CD4-positive, alpha-beta T cell treated with Interleukin-10 for 1 hour (primary cell): ENCODE data around the gene CNTN1.

Source experiments
- DNase-seq: peaks from one replicate; pipeline ENCODE4 v3.0.0-alpha.2; 2020

CNTN1 gene

DNA sequence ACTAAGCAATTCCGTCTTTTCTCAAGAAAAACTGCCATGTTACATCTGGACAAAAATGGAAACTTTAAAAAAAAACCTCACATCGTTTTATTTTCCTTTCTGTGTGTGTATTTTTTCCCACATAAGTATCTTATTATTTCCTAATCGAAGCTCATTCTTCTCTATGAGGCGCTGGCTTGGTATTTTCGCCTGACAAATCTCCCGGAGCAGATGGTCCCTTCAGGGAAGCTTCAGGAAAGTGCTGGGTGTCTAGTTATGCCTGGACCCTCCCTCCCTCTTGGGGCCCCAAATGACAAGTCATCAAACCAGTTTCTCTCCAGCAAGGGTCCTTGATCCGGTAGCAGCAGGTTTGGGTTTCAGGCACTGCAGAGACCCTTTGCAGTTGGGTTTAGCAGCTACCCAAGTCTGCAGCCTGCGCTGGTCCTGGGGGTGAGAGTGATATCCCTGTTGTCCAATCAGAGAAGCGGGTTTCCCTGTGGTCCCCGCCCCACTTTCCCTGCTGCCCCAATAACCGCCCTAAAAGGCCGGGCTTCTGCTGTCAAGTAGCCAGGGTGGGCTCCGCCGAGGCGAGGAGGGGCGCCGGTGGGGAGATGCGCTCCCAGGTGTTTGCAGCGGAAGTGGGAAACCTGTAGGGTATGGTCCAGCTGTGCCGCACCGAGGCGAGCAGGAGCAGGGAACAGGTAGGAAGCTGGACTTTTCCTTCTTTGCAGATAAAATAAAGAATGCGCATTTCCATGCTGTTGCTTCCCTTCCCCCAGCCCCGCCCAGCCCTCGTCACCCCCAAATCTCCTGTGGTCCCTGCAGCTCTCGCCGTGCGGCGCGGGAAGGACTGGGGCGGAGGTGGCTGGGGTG is at the start of gene CNTN1:
CNTN1 (plus strand) TSS at position 527 of the 852 bp plus-strand sequence.
- no peak for DNase-seq

DNA sequence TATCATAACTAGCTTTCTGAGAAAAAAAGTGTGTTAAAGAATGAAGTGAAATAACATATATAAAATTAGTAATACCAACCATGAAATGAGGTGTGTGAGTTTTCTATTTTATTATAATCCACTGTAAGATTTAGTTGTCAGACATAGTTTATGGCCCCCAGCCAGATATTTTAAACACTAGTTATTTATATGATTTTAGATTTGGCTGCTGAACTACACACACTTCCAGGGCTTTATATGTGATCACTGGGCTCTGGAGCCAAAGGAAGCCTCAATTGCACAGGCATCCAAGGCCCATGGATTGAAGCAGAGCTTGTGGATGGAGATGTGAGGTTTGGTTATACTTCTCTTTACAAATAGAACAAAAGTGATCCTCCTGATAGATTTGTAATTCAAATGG is 48.7 kb upstream of the CNTN1 start:
- no peak for DNase-seq

DNA sequence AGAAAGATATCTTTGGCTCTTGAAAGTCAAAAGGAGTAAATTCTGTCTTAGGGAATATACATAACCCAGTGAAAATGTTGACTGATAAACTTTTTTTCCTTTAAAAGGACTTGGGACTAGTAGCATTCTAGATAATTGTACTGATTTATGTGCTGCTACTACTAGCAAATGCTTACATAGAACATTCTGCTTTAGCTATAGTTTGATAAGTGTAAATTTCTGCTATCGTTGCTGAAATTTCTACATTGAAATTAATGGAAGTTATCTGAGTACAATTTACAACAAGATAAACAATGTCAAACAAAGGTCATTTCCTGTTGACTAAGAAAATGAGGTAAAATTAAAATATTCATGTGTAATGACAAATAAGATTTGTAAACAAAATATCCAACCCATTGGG is 48.3 kb upstream of the CNTN1 start:
- DNase-seq = no peak

DNA sequence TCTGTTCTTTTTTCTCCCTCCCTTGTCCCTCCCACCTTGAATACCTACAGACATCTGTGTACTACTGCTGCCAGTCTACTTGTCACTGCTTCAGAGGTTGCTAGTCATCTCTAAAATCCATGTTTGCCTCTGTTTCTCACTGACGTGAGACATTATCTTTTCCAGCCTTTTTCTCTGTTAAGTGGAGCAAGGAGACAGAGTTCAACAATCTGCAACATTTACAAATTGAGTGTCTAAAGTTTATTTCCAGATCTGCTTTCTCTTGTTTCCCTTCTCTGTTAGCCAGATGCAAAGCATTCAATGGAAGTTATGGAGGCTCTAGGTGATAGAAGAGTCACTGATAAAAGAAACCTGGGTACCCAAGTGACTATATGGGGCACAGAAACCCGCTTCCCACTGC is 47.5 kb upstream of the CNTN1 start:
- DNase-seq = no peak

DNA sequence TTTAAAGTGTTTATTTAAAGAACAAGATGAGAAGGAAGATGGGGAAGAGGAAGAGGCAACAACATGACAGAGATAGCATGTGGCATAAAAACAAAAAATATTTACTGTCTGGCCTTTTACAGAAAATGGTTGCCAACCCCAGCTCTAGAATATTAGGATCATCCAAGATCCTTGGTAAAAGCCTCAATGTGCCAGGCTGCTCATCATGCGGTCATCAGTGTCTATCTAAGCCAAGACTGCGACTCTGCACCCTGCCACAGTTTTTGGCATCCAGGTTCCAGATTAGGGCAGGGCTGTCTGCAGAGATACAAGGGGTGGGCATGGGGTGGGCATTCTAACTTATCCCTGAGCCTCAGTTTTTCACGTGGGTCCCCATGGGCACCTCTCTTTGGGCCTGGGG is 46.9 kb upstream of the CNTN1 start:
- DNase-seq = no peak

DNA sequence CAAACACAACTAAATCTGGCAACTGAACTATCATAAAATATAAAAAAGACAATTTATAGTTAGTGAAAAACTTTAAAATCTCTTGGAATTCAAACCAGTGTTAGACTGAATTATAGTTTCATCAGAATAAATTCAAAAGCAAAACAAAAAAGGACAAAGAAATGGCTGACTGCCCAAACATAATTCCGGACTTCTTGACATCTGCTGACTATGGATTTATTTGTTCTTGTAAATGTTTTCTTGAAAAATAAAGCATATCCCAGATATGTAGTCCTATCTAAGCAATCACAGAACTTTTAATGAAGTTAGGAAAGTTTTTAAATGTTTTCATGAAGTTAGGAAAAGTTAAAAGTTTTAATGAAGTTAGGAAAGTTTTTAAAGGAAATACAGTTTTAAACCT is 45.8 kb upstream of the CNTN1 start:
- no peak for DNase-seq

DNA sequence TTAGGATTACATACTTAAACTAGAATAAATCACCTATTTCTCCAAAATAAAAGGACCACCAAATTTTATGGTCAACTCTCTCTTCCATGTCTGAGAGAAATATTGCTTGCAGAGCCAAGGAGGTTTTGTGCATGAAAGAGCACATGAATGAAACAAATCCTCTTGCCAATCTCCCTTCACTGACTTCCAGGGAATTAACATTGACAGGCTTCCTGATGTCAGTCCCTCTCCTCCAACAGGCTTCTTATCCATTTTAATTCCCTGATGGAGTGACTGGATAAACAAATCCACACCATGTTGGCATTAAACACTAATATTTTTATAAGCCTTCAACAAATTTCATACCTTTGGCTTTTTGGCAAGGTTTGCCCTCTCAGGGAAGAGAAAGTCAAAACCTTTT is 45.3 kb upstream of the CNTN1 start:
- no peak for DNase-seq

DNA sequence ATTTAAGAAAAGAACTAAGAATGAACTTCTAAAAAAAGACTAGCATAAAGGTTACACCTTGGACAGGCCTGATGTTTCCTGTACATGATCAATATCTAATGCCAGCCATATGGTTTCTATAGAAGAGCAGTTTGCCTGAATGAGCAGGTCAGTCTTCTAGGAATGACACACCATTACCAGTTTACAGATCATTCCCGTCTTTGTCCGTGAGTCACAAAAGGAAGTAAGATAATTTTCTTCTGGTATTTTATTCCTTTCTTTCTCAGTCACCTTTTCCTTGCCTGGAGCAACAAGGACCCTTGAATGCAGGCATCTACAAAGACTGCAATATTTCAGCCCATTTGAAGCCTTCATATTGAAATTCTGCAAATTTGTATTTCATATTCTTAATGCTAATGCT is 44.6 kb upstream of the CNTN1 start:
- no peak for DNase-seq

DNA sequence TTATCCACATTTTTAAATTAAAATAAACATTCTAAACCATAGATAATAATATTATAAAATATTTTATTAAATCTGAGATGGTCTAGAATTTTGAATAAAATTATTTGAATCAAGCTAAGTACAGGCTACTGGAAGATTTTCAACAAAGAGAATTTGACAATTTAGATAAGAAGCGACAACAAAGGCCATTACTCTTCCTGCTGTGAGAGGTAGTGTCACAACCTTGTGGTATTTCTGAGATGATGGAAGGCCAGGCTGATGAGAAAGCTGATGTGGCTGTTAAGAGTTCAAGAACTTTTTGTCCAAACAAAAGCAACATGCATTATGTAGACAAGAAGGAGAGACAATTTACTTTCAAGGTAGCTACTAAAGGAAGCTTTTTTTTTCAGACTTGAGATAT is 43.7 kb upstream of the CNTN1 start:
- no peak for DNase-seq

DNA sequence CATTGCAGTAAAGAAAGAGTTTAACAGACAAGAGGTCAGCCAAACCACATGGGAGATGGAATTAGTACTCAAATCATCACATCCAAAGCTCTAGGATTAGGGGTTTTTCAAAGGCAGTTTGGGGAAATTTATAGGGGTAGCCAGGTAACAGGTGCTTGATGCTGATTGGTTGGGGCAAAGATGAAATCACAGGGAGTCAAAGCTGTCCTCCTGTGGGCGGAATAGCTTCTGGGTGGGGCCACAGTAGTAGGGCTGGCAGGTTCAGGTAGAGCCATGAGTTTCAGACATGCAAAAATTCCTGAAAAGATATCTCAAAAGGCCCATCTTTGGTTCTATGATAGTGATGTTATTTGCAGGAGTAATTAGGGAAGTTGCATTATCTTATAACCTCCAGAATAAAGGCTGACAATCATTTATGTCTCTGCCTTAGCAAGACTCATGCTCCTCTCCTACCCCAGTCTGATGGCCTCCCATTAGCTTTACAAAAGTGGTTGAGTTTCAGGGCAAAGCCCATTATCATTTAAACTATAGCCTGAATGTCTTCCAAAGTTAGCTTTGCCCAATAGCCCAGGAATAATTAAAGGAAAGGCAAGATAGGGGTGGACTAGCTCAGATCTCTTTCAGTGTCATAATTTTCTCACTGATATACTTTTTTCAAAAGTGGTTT is 42.1 kb upstream of the CNTN1 start:
- no peak for DNase-seq

DNA sequence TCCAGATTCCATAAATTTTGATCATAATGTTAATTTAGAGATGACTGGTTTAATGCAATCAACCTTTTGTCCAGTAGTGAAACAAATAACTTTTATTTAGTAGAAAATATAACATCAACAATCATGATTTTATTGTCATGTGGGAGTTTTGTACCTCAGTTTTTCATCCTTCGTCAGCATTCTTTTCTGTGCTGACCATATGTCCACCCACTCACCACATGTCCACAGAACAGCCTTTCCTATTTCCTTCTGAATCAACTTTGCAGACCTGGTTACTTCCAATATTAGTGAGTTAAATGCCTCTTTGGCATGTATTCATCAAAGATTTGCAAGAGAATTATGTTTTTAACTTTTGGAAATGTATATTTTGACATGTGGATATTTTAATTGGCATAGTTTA is 36.8 kb upstream of the CNTN1 start:
- no peak for DNase-seq

DNA sequence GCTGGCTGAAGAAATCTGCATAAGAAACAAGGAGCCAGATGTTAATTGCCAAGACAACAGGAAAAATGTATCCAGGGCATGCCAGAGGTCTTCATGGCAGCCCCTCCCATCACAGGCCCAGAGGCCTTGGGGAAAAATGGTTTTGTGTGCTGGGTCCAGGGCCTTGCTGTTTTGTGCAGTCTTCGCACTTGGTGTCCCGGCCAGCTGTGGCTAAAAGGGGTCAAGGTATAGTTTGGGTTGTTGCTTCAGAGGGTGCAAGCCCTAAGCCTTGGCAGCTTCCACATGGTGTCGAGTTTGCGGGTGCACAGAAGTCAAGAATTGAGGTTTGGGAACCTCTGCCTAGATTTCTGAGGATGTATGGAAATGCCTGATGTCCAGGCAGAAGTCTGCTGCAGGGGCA is 29.9 kb upstream of the CNTN1 start:
- no peak for DNase-seq

DNA sequence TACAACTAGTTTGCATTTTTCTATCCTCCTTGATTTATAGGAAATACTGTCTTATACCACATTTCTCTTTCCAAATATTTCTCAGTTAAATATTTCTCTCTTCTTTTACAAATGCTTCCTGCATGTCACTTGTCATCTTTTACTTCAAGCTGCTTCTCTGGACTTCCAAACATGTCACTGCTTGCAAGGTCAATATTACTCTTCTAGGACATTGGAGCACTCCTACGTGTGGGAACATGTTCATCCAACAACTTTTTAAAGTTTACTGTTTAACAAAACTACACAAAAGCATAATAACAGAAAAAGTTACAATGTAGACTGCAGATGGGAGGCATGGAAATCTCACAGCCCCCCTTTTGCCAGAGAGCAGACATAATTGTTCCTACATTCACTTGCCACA is 28.5 kb upstream of the CNTN1 start:
- no peak for DNase-seq

DNA sequence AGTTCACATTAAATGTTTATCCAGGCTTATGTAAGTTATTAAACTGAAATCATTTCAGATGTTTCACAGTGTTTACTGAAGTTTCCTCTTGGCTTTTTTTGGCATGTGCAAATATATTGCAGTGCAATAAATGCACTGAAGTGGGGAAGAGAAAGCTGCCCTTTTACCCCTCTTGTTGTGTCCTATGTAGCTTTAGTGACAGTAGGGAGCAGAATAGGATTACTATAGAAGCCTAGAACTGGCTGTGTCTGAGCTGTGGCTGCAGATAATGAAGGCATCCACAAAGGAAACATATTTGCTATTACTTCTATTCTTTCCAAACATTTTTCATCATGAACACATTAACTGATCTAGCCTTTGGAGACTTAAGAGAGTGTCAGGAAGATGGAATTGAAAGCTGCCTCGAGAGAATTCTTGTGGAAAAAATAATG is 24.1 kb upstream of the CNTN1 start:
- DNase-seq = no peak

DNA sequence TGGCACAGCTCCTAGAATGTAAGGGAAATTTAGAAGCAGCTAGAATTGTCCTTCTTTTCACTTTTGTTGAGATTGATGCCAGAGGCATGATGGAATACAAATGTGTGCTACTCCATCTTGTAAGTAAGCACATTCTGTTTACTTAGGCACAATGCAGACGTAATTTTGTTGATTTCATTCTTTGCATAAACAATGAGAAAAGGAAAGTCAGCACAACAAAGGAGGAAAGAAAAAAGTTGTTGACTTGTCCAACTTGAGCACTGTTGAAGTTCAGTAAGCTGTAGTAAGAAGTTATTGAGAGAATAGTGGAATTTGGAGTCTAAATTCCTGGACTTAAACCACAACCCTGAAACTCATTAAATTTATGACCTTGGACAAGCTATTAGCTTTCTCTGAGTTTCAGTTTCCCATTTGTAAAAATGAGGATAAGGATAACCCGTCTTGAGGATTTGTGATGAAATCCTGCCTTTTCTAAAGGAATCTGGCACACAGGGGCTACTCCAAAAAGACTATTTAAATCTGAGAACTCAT is 19.4 kb upstream of the CNTN1 start:
- no peak for DNase-seq

DNA sequence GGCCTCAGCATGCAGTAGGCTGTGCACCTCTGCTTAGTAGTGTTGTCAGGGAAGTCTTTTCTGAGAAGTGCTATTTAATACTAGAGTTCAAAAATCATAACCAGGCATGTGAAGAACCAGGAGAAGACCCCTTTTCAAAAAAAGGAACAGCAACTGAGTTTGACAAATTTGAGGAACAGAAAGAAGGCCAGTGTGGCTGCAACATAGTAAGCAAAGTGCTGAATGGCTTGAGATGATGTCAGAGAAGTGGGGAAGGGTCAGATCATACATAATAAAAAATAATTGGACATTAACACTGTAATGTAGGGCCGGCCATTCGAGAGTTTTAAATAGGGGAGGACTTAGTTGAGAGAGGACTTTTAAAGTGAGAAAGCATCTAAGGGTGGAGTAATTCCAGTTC is 11.1 kb upstream of the CNTN1 start:
- DNase-seq = no peak

DNA sequence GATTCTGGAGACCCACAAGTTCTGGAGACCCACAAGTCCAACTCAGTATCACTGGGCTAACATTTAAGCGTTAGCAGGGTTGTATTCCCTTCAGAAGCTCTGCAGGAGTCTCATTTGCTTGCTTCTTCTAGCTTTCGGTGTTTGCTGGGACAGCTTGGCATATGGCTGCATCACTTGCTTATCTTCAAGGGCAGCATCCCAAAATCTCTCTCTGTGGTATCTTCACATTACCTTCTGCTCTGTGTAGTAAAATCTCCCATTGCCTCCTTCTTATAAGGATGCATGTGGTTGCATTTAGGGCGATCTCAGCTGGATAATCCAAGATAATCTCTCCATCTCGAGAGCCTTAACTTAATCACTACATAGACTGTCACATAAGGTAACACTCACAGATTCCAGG is 7.3 kb upstream of the CNTN1 start:
- no peak for DNase-seq

DNA sequence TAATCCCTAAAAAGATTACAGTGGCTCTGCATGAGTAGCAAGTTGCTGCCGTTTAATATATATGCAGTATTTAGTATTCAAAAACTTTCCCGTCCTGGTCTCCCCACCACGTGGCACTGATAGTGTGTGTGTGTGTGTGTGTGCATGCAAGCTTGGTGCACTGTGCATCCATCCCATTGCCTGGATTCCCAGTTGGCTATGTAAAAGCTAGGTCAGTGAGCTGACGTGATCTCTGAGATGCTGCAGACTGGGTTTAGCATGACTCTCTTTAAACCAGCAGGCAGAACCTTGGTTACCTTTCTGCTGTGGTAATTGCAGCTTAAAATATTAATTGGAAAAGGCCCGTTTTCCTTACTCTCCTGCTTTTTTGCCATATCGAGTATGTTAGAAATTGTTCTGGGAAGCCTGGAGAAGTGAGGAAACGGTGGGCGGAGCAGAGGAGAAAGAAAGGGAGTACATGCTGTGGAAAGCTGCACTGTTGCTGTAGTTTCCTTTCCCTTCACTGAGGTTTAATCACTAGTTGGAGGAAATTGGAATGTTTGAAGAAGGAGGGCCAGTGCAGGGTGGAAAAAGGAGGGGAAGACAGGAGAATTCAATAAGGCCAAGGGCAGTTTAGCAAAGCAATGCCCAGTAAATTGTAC is 4.0 kb upstream of the CNTN1 start:
- no peak for DNase-seq

DNA sequence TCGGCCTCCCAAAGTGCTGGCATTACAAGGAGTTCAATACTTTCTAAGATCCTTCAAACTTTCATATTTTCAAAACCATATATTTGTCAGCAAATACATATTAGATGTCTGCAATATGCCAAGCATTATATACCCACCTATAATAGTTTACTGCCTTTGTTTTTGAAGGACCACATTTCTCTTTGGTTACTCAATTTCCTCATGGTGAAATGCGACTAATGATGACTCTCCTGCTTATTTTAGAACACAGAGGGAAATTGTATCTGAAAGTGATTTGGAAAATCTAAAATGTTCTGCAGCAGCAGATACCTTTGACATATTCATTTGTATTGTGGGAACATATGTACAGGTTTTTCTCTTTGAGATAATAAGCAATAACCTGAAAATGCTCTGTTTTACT is 2.7 kb upstream of the CNTN1 start:
- no peak for DNase-seq

DNA sequence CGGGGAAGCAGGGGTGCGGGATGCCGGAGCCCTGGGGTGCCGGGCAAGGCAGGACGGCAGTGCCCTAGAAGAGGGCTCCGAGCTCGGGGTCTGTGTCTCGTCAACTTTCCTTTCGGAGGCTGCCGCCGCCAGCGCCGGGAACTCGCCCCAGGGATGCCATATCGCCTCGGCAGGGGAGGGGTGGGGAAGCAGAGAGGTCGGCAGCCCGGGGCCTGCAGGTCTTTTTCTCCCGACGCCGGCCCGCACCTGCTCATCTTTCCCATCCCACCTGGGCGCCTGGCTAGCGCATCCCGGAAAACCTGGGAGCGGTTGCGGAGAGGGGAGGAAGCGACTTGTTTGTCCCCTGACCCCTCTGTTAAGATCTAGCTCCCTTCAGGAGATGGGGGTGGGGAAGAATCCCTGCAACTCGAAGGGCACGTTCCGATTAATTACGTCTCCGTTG is 547 bp downstream of the CNTN1 start:
- DNase-seq = no peak

DNA sequence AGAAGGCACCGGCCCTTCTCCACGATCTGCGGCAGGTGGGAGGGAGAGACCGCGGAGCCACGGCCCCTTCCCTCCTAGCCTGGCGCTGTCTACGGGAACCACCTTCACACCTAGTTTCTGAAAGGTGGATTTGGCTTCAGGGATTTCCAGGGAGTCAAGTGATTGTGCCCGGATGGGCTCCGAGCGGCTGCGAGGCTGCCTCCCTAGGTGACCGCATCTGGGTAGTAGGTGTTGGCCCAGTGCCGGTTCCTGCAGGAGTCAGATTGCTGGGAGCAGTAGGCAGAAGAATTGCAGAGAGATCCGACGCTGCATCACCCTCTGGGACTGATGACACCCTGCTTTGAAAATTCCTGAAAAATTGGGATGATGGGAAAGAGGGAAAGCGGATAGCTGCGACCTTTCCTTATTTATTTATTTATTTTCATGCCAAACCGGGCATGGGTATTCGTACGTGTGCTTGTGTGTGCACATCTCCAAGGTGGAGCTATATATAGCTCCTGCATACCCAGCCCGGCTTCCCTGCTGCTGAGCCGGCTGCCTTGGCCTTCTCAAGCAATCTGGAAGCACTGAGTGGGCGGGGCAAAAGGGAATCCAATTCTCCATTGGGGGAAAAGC is 1.1 kb downstream of the CNTN1 start:
- no peak for DNase-seq

DNA sequence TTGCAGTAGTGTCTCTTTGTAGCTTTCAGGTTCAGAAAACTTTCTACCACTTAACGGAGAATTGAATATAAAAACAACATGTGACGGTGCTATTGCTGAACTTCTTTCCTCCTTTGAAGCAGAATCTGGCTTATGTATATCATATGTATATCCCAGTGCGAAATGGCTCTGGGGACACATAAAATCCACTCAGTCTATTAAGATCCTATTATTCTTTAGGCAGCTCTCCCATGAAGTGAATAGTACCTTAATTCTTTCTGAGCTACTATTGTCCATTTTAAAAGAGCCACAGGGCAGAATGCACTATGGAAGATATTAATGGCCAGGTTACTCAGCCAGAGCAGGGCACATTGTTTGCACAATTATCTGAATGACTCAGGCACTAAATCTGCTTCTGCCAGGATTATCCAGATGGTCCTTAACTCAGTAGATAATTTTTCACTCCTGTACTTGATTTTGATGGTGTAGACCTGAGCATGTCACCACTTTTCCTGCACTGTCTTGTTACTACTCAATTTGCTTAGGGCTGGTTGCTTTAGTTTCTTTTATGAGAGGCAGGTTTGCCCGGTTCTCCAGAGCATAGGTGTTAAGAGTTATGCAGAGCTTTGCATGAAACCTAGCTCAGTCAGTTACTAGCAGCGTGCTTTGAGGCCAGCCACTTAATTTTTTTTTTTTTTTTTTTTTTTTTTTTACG is 5.5 kb downstream of the CNTN1 start:
- no peak for DNase-seq

DNA sequence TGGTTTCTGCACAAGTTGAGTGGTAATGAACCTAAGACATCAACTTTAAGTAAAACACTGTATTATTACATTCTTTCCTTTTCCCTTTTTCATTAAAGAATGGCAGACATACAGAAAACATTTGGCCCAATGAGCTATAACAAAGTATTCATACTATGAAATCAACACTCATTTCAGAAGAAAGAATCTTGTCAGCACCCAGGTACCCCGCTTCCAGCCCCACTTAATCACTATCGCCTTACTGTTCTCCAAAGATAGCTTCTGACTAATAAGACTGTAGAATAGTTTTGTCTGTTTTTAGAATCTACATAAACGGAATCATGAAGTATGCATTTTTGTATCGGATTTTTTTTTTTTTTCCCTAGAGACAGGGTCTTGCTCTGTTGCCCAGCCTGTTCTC is 9.5 kb downstream of the CNTN1 start:
- no peak for DNase-seq
